ENCODE data around the gene FMN1.
A peak's percentile ranks its signal among the peaks of the same experiment; 100 is the strongest.

FMN1 gene

DNA sequence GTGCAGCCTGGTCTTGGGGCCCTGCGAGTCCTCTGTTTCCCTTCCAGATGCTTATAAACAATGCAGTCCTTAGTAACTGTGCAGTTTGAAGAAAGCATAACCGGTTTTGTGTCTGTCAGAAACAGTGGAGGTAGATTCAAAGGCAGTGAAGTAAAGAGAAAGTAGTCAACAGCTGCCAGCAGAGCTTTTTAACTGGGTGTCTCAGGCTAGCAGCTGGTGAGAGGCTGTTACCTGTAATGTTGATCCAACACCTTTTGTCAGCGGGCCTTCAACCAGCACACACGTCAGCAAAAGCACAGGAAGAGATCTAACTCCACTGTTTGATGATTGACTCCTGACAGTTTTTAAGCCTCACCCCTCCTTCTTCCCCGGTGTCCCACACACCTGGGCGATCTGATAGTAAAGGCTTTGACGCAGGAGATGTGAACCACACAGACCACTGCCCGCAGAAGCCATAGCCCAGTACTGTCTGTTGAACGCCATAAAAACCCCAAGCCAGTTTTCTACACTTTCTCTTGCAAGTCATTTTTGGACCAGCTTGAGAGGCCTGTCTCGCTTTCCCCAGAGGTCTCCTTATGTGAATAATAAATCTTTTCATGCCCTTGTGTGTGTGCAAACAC lies 178.0 kb downstream of the FMN1 start:
- peak in 1 of 2 donors; percentile 17 for DNase-seq (ENCODE audit: low read depth in 2 of 2)

DNA sequence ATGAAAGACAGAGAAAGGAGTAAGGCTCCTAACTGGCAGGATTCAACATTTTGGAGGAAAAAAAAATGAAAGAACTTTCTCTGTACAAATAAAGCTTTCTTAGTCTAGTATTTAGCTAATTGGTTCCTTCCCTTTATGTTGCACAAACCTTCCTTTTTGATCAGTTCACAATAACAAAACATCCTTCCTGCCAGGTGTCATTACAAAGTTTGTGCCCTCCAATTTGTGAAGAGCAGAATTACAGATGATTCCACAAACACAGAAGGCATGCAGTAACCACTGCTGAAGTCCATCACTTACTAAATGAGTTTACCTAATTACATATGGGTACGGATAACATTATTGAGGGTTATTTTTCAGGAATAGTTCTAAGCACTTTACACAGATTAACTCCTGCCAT lies 179.9 kb downstream of the FMN1 start:
- DNase-seq (ENCODE audit: low read depth in 2 of 2): no peak

DNA sequence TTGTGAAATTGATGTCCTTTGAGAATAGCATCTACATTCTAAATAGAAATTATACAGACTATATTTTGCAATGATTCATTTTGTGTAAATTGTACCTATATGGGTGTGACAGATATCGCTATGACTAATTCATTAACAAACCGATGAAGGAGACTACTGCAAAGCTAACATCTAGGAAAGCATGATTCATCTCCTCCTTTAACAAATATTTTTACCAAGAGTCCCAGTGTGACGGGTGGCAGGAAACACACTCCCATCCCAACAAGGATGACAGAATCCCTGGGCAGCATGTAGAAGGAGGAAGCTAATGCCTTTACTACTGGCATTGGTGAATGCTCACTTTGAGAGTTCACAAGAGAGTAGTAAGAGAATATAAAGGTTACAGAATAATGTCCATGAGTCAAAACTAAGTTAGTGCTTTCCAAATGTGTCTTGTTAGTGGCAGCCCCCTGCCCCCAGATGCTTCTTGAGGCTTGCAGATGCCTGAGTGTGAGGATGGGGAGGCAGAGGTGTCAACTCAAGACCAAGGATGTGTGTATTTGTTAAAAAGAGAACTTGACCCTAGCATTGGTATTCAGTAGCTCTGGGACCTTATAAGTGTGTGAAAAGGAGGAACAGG lies 180.6 kb downstream of the FMN1 start:
- no peak for DNase-seq (ENCODE audit: low read depth in 2 of 2)

DNA sequence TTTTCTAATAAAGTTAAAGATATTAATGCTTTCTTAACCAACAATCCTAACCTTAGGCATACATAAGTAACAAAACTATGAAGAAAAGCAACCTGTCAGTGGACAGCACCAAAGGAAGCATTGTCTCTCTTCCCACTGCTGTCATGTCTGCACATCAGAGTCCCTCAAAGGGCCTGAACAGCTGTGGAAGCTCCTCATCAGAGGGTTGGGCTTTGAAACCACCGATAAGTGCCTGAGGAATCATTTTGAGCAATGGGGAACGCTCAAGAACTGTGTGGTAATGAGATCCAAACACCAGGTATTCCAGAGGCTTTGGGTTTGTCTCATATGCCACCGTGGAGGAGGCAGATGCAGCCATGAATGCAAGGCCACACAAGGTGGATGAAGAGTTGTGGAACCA lies 182.5 kb downstream of the FMN1 start:
- DNase-seq (ENCODE audit: low read depth in 2 of 2): no peak

DNA sequence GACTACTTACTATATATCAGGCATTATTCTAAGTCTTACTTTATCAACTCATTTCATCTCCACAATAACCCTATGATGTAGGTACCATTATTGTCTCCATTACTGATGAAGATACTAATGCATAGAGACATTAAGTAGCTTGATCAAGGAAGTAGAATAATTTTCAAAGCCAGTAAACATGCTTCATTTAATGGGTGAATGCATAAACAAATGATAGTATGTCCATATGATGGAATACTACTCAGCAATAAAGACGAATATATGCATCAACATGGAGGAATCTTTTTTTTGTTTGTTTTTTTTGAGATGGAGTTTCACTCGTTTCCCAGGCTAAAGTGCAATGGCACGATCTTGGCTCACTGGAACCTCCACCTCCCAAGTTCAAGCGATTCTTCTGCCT lies 184.9 kb downstream of the FMN1 start:
- DNase-seq (ENCODE audit: low read depth in 2 of 2): no peak

DNA sequence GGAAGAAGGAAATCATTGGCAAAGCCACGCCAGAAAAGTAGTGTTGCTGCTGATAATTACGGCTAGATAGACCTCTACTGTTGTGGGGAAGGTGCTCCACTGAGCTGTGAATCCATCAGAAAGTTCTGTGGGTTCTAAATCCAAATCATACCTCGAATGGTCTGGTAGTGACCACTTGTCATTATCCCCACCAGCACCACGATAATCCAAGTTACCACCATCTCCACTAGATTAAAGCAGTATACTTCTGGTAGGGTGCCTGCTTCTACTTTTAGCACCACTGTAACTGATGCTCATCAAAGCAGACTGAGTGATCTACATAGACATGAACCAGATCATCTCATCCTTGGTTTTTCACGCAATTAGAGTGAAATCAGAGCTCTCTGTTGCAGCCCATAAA lies 185.5 kb downstream of the FMN1 start:
- DNase-seq (ENCODE audit: low read depth in 2 of 2): no peak

DNA sequence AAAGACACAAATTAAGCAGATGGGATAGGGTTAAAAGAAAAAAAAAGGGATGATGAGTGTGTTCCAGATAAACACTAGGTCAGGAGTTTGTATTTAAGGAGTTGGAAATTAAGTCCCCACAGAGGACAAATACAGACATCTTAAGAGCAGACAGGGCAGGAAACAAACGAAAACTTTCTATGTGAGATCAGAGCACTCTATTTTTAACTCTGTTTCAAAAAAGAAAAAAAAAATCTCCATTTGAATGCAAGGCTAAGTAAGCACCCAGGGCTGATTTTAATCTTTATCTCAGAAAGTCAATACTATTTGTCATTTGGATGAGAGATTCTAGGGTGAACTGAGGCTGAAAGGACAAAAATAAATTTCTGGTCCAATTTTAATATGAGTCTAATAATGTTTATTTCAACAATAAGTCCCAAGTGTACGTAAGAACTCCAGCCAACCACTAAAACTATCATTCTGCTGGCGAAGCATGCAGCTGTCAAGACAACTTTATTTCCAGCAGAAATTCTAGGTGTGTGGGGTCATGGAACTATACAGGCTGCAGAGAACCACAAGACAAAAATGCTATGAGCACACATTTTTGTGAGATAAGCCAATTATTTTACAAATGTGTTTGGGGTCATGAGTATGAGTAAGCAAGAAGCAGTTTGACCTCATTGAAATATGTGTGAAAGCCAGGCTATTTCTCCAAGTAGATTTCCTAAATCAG lies 186.1 kb downstream of the FMN1 start:
- no peak for DNase-seq (ENCODE audit: low read depth in 2 of 2)

DNA sequence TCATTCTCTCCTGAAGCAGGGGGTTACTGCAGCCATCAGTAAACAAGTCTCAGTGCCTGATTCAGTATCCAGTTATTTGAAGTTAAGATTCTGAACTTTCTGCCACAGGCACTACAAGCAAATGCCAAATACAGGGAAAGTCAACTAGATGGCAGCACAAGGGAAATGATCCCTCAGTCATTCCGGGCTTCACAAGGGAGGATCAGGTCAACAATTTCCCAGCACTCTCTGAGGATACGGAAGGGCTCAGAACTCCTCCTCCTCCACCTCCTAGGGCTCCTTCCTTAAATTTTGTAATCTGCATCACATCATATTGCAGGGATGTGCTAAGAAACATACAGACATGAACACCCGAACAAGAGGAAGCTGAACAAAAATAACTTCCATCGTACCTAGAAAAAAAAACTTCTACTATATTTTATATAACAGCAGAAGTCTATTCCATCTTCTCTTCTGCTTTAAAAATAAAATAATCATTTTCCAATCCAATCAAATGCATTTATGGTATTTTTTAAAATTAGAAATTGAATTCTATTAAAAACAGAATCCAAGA lies 187.1 kb downstream of the FMN1 start:
- DNase-seq (ENCODE audit: low read depth in 2 of 2): no peak

DNA sequence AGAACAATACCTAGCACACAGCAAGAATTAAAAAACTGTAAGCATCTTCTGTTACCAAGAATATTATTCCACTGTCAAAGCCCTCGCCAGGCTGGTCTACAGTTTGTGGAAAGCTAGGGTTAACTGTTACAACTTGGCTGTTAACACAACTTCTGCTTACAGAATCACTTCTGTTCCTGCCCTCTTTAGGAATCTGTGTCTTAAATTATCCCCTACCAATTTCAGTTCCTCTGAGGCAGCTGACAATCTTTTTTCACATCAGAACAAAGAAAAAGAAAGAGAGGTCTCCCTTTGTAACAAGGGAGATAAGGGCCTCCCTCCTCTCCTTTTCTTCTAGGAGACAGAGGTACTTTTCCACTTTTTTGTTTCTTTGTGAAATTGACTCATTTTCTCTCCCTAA lies 188.9 kb downstream of the FMN1 start:
- no peak for DNase-seq (ENCODE audit: low read depth in 2 of 2)

DNA sequence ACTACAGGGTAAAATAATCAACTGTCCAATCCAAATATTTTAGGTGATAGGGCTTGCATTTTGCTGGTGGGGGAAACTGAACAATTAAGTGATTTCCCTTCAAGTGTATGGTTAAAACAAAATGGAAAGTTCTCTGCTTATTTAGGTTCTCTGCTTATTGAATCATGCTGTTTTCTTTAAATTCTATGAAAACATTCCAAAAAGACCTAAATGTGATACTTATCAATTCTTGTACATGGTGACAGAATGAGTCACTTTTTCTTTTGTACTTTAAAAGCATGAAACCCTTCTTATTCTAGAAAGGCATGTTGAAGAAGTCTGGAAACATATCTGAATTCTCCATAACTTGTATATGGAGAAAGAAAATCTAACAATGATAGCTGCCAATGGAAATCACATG lies 192.6 kb downstream of the FMN1 start:
- DNase-seq (ENCODE audit: low read depth in 2 of 2): no peak

DNA sequence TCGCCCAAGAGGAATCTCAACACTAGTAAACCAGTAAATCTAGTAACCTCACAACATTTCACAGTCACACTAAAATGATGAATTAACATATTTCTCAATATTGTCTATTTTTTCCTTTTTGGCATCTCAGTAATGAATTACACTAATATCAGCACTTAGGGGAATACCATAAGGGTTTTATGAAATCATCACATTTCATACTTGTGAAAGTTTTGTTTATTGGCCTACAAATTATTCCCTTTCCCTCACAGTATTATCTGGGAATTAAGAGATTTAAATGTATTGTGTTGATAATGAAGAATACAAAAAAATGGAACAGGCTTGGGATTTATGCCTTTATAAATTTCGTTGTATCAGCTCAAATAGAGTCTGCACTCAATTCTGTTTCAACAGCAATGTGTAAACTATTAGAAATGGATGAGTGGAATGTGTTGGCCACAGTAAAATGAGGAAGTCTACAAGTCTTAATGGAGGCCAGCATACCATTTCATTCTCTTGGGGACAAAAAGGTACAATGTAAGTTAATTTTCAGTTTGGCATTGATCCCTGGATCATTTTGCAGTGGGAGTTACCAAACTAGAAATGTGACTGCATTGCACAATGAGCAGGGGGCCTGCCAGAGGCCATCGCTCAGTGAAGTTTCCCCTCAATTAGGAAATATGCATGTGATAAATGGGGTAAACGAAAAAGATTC lies 195.4 kb downstream of the FMN1 start:
- no peak for DNase-seq (ENCODE audit: low read depth in 2 of 2)

DNA sequence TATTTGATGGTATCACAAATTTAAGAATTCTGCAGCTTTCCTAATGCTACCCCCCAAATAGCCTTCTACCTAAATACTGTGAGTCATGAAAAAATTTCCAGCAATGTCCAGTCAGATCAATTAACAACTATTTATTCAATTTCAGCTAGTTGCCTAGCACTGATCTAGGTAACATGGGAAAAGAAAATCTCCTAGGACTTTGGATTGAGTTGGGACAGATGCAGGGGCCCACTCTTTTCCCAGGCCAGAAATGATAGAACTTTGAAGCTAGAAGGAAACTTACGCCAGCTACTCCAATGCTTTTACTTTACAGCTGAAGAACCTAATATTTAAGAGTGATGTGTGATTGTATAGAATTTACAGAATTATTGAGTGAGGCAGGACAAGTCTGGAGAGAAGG lies 196.3 kb downstream of the FMN1 start:
- no peak for DNase-seq (ENCODE audit: low read depth in 2 of 2)

DNA sequence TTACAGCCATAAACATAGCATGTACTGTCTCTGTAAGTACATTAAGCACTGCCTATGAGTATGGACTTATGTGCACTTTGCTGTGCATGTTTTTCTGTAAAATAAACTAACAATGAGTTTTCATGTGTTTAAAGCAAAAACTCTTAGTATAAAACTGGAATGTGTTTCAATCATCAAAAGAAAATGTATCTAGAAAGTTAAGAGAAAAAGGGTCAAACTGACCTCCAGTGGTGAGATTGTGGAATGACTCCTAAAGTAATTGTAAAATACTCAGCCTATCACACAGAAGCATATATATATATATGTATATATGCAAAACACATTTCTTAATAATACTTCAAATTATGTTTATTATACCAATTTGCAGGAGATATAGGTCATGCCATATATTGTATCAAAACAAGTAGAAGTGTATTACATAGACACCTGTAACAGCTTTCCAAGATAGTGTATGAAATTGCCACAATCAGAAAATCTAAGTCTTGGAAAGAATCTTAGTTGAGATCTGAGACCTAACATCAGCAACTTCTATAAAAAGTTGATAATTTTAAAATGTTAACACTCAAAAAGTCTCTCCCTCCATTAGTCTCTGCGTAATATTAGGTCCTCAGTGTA lies 199.6 kb downstream of the FMN1 start:
- no peak for DNase-seq (ENCODE audit: low read depth in 2 of 2)

DNA sequence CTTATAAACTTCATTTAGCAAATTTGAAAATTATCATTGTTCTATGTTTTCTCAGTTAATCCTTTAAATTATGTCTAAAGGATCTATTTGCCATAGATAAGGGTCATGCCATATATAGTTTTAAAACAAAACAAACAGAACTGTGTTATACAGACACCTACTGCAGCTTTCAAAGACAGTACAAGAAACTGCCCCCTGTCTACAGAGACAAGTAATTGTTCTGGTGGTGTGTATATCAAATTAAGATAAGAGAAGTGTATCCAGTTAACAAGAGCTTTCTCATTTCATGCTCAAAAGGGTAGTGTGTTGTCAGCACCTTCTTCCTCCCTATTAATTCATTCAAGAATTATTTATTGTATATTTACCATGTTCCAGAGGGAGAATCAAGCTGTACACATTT lies 201.2 kb downstream of the FMN1 start:
- no peak for DNase-seq (ENCODE audit: low read depth in 2 of 2)

DNA sequence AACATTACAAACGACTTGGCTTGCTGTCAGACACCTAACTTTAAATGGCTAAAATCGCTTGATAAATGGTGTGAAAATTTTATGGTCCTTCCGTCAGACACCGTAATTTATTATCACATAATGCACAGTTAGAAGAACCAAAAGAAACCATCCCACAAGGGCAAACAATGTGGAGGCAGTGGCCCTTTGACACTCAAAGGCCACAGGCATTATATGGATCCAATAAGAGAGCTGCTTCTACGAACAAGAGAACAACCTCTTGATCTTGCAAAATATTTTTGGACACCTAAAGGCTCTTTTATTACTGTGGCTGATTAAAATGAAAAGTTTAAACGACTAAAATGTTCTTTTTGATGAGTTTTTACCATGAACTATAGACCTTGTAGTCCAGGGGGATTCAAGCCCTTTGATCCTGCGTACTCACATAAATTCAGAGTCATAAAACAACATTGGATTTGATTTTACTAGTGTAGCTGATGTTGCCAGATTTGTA lies 202.8 kb downstream of the FMN1 start:
- no peak for DNase-seq (ENCODE audit: low read depth in 2 of 2)

DNA sequence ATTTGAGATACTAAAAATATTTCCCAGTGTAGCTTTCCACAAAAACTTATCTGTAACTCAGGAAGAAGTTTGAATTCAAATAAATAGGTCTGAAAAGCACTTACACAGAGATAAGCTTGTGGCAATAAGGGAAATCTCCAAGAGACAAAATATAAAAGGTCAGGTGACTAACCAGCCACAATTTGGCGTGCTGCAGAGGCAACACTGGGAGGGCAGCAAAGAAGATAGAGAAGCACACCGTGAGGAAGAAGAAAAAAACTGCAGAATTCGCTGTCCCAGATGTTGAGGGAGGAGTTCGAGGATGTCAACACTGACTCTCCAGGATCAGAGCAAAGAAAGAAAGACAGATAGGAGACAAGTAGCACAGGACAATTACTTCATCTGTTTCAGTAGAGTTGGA lies 204.4 kb downstream of the FMN1 start:
- no peak for DNase-seq (ENCODE audit: low read depth in 2 of 2)

DNA sequence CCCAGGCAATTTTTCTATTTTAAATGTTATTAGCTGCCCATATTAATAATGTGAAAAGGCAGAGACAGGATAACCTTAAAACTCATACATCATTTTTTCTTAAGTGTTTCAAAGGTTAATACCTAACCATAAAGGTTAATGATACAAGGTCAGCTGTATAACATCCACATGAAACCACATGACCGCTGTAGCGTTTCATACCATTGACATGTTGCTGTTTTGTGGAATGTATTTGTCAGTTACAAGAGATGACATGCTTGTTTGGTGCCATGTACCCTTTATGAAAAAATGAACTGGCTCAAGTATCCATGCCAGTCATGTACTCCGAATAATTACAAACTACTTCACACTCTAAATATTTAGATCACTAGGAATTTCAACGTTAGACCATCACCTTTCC lies 207.4 kb downstream of the FMN1 start:
- no peak for DNase-seq (ENCODE audit: low read depth in 2 of 2)

DNA sequence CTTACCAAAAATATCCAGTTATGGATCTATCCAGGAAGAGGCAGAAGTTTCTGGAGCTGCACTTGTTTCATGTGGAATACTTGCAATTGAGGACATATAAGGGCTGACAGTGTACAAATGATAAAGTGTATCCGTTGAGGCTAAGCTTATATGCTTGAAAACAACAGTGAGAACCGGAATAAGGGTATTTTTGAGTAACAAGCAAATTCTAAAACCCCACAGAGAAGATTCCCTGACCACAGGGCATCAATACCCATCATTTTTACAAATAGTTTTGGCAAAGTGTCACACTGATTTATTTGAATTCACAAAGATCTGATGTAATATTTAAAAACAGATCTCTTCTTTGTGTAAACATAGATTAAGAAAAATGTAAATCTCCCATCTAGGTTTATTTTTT lies 208.4 kb downstream of the FMN1 start:
- DNase-seq (ENCODE audit: low read depth in 2 of 2): no peak

DNA sequence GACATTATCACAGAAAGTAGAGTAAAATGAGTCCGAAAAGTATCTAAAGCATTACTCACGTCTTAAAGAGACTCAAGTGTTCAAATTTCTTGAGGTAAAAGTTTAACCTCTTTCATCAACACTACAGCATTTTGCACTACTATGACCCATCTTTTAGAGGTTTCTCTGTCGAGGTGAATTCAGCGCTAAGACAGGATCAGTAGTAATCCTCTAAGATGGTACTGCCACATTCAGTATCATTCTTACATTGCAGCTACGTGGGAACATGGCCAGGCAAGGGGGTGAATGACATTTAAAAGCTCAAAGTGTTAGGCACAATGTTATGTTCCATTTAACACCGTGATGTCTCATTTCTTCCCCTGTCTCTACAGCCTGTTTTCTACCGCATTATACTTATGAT lies 210.8 kb downstream of the FMN1 start:
- DNase-seq (ENCODE audit: low read depth in 2 of 2): no peak

DNA sequence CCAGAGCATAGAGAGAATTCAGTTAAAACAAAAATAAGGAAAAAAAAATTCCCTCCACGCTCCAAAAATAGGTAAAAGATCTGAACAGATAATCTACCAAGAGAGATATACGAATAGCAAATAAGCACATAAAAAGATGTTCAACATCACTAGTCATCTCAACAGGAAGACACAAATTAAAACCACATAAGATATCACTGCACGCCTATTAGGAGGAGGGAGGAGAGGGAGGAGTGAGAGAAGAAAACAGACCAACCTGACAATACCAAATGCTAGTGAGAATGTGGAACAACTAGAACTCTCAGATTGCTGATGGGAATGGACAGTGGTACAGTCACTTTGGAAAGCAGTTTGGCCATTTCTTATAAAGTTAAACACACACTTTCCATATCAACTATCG lies 212.5 kb downstream of the FMN1 start:
- no peak for DNase-seq (ENCODE audit: low read depth in 2 of 2)

DNA sequence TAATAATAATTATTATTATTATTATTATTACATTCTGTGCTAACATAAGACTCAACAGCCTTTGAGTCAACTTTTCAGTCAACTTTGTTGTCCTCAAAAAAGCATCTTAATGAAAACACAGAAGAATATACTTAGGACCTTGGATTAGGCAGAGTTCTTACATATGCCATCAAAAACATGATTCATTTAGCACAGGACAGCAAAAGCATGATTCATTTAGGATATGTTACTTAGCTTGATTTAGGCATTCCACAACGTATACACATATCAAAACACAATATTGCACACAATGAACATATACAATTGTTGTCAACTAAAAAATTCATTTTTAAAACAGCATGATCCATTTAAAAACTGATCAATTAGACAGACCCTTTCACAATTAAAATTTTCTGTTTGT lies 213.0 kb downstream of the FMN1 start:
- no peak for DNase-seq (ENCODE audit: low read depth in 2 of 2)

DNA sequence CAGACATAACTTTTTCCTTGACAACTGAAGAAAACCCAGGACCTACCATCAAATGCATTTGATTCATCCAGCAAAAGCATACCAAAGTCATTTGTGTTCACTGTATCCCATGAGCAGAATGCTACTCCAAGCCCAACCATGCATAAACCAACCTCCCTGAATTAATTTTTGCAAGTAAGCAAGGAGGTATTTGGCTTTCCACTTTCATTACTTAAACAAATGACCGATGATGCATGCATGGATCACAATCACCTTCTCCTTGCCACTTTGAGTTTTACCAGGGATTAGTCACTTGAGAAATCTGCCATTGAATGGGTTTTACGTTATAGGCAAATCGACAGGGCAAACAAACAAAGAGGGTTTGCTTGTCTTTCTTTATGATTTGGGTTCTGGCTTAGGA lies 214.8 kb downstream of the FMN1 start:
- no peak for DNase-seq (ENCODE audit: low read depth in 2 of 2)
